IMR-90 (cell line): Measurements from ENCODE around the gene PCYOX1L. TPM values are rescaled to one million over a fixed set of nuclear protein-coding genes. Genes with fewer than 3 reads are reported as not detected.

Experiments
- ATAC-seq: fragments of 200-7000 bp; cut with Tn5 transposase; 2 replicates; pipeline ENCODE4 v1.9.1; 2020; ENCODE audit warnings: low read depth, mild to moderate bottlenecking, moderate library complexity
- BruUV-seq: library from RNA; stranded (reverse); fragments of 400-500 nt; replicated peaks from 2 replicates; lab custom pipeline; 2021; lab: Mats Ljungman, UMichigan
- CTCF ChIA-PET: fragments of 300-600 bp; formaldehyde crosslinking; extraction: SDS; loops from one replicate; lab custom pipeline; 2021; ENCODE audit warnings: antibody characterized with exemption; lab: Yijun Ruan, JAX
- POLR2A ChIA-PET: fragments of 300-600 bp; sonication (Branson Sonifier 250); formaldehyde crosslinking; loops from one replicate; lab custom pipeline; 2022; ENCODE audit warnings: antibody characterized with exemption; ENCODE audit not compliant: unreplicated experiment; lab: Charles Lee
- DNase-seq: peaks from one replicate; pipeline ENCODE4 v3.0.0; 2013
- H2AFZ ChIP-seq: replicated peaks from 2 replicates; pipeline ENCODE3; 2013; ENCODE audit warnings: low read length, mild to moderate bottlenecking; ENCODE audit not compliant: poor library complexity
- H2AK5ac ChIP-seq: 2 replicates; pipeline ENCODE4 v1.6.1; 2013; ENCODE audit warnings: low read depth, low read length, inconsistent platforms
- H2AK9ac ChIP-seq: replicated peaks from 2 replicates; pipeline ENCODE3; 2013; ENCODE audit warnings: mild to moderate bottlenecking, low read depth, low read length, moderate library complexity; ENCODE audit not compliant: poor library complexity
- H2BK120ac ChIP-seq: 2 replicates; pipeline ENCODE4 v1.6.1; 2013; ENCODE audit warnings: low read depth, low read length, inconsistent platforms
- H2BK15ac ChIP-seq: 3 replicates; pipeline ENCODE4 v1.6.1; 2013; ENCODE audit warnings: low read depth, low read length, inconsistent platforms
- H2BK20ac ChIP-seq: 2 replicates; pipeline ENCODE4 v1.6.1; 2013; ENCODE audit warnings: low read depth, mild to moderate bottlenecking, inconsistent platforms, low read length, moderate library complexity
- H2BK5ac ChIP-seq: 2 replicates; pipeline ENCODE4 v1.6.1; 2013; ENCODE audit warnings: mild to moderate bottlenecking, low read depth, low read length, inconsistent platforms; ENCODE audit not compliant: poor library complexity, severe bottlenecking
- H3K14ac ChIP-seq: replicated peaks from 2 replicates; pipeline ENCODE4 v1.6.1; 2013; ENCODE audit warnings: low read depth, low read length, inconsistent platforms
- H3K18ac ChIP-seq: 2 replicates; pipeline ENCODE4 v1.6.1; 2013; ENCODE audit warnings: low read depth, low read length, control low read depth
- H3K23ac ChIP-seq: 2 replicates; pipeline ENCODE4 v1.6.1; 2013; ENCODE audit warnings: low read depth, low read length, inconsistent platforms
- H3K27ac ChIP-seq: 2 replicates; pipeline ENCODE4 v1.5.1; 2013; ENCODE audit warnings: mild to moderate bottlenecking, control low read depth, low read length; ENCODE audit not compliant: insufficient read depth
- H3K27me3 ChIP-seq: 2 replicates; pipeline ENCODE4 v1.6.1; 2013; ENCODE audit warnings: low read length; ENCODE audit not compliant: control insufficient read depth, insufficient read depth
- H3K36me3 ChIP-seq: 2 replicates; pipeline ENCODE4 v1.6.1; 2013; ENCODE audit warnings: low read length, mixed read lengths; ENCODE audit not compliant: control insufficient read depth, insufficient read depth
- H3K4ac ChIP-seq: 2 replicates; pipeline ENCODE4 v1.6.1; 2013; ENCODE audit warnings: low read depth, low read length, inconsistent platforms
- H3K4me1 ChIP-seq: 2 replicates; pipeline ENCODE4 v1.6.1; 2013; ENCODE audit warnings: low read length, mixed read lengths; ENCODE audit not compliant: control insufficient read depth, insufficient read depth
- H3K4me2 ChIP-seq: 2 replicates; pipeline ENCODE4 v1.6.1; 2013; ENCODE audit warnings: low read depth, mild to moderate bottlenecking, control low read depth, low read length, moderate library complexity
- H3K4me3 ChIP-seq: 2 replicates; pipeline ENCODE4 v1.5.1; 2013; ENCODE audit warnings: low read depth, mild to moderate bottlenecking, control low read depth, low read length, moderate library complexity; ENCODE audit not compliant: insufficient read depth
- H3K56ac ChIP-seq: 2 replicates; pipeline ENCODE4 v1.6.1; 2013; ENCODE audit warnings: low read length, inconsistent platforms; ENCODE audit not compliant: insufficient read depth; ENCODE audit errors: extremely low read depth
- H3K79me1 ChIP-seq, 2 experiments: 2 replicates each; pipeline ENCODE4 v1.6.1; 2013; ENCODE audit warnings: low read length in 2 of 2, inconsistent platforms in 1 of 2, low read depth in 1 of 2
- H3K9ac ChIP-seq: 2 replicates; pipeline ENCODE4 v1.6.1; 2013; ENCODE audit warnings: low read depth, low read length, control low read depth
- H3K9me1 ChIP-seq: 2 replicates; pipeline ENCODE4 v1.6.1; 2013; ENCODE audit warnings: low read length, inconsistent platforms; ENCODE audit not compliant: insufficient read depth
- H3K9me3 ChIP-seq: 2 replicates; pipeline ENCODE4 v1.6.1; 2013; ENCODE audit warnings: low read length; ENCODE audit not compliant: control insufficient read depth, insufficient read depth
- H4K20me1 ChIP-seq: 2 replicates; pipeline ENCODE4 v1.6.1; 2013; ENCODE audit warnings: low read length, inconsistent platforms; ENCODE audit not compliant: insufficient read depth
- H4K5ac ChIP-seq: 2 replicates; pipeline ENCODE4 v1.6.1; 2013; ENCODE audit warnings: mild to moderate bottlenecking, low read depth, low read length, control low read depth
- H4K8ac ChIP-seq, 2 experiments: 2 replicates each; pipeline ENCODE4 v1.6.1; 2013; ENCODE audit warnings: low read depth in 2 of 2, low read length in 2 of 2, control low read depth in 1 of 2, inconsistent platforms in 1 of 2
- H4K91ac ChIP-seq: 2 replicates; pipeline ENCODE4 v1.6.1; 2013; ENCODE audit warnings: low read depth, low read length, inconsistent platforms; ENCODE audit not compliant: insufficient read depth
- RAD21 ChIP-seq: IDR thresholded peaks from 2 replicates; pipeline ENCODE4 v1.6.1; 2012; ENCODE audit warnings: low read length, improper control_type of control experiment
- WGBS, 2 experiments: methylation state at CpG; one replicate each; pipeline versions ENCODE4 v1.1.5 to v1.1.7; 2013; ENCODE audit warnings: missing lambda C conversion rate in 2 of 2; ENCODE audit not compliant: insufficient read length in 1 of 2; ENCODE audit errors: extremely low coverage in 2 of 2; 5-methylcytosine and 5-hydroxymethylcytosine counted together
- dilution Hi-C: fragments of 300-500 bp; cut with HindIII; formaldehyde crosslinking; loops from one replicate; pipeline ENCODE4 v1.14.3; 2018; ENCODE audit warnings: low sequenced_read_pairs; ENCODE audit not compliant: unreplicated experiment
- in situ Hi-C: fragments of 300-500 bp; cut with MboI; formaldehyde crosslinking; loops from 3 replicates; pipeline ENCODE4 v1.14.3; 2019; ENCODE audit warnings: low sequenced_read_pairs, inconsistent platforms, mixed read lengths
- intact Hi-C: fragments of 100-400 bp; cut with micrococcal nuclease; formaldehyde crosslinking; loops from 2 replicates; pipeline ENCODE4 v1.10.0; 2022
- polyA plus RNA-seq, 3 experiments: library from polyadenylated mRNA; depleted of rRNA; stranded (reverse); fragments of >200 nt; gene quantifications; 2 replicates each; pipeline ENCODE4 v1.2.3, GENCODE V29; 2012; ENCODE audit warnings: low replicate concordance in 1 of 3
- total RNA-seq: library from RNA; depleted of rRNA; stranded (reverse); fragments of >200 nt; gene quantifications from 2 replicates; pipeline ENCODE4 v1.2.3, GENCODE V29; 2012

PCYOX1L gene
- total and polyA plus RNA-seq, 2 of the 4 experiments (the other 2 are of a cell fraction), result 7.0 to 14.3 TPM

DNA sequence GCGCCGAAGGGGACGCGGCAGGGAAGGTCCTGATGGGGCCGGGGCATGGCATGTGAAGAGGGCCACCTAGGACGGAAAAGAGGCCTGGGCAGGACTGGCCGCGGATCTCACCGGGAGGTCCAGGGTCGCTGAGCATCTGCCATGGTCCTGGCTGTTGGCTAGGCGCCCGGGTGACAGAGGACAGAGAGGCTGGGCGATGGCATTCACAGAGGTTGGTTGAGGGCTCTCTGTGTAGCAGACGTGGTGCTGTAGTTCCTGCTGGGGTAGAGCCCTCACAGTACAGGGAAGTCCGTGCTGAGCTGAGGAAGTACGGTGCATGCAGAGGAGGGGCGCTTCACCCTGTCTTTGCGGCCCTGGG is 427 bp downstream of the PCYOX1L start:
- CTCF ChIA-PET, result interaction anchor here (0.7 to 1.9 kb wide), 3 partner anchors 9 to 95 kb away, joined by 3 to 14 read pairs (median 4); no protein-coding TSS in a partner anchor

More for the DNA sequence above, 427 bp downstream of the PCYOX1L start:
- H3K4ac ChIP-seq, result peak overlapping the region; percentile 22
- peak overlapping the region; percentile 15 to 88; a peak in 2 of 4 replicates for H4K8ac ChIP-seq
- H4K91ac ChIP-seq, result no peak overlapping the region
- dilution Hi-C loops (no loop called here), in situ Hi-C loops (no loop called here), intact Hi-C loops (no loop called here)
- POLR2A ChIA-PET, result interaction anchor here (1.1 to 1.2 kb wide), 2 partner anchors 12 to 51 kb away, joined by 3 to 6 read pairs; no protein-coding TSS in a partner anchor
- H3K14ac ChIP-seq, result peak overlapping the region; percentile 89
- 0 out of 2 replicates have a peak overlapping the region, but pooled peaks have one; percentile 2 for H4K5ac ChIP-seq
- H3K4me1 ChIP-seq, result no peaks in the 10 kb centered on the region
- peak overlapping the region; percentile 65 for H2AK9ac ChIP-seq
- H3K27me3 ChIP-seq, result no peaks in the 10 kb centered on the region
- H3K56ac ChIP-seq, result no peak overlapping the region
- H2BK120ac ChIP-seq, result peak overlapping the region; percentile 12; the same call in 1 of the 2 replicates
- peak; percentile 33 for ATAC-seq
- peaks cover 7% of the 10 kb centered on the region for H3K36me3 ChIP-seq
- H3K27ac ChIP-seq, result no peak overlapping the region; the same call in 1 of the 2 replicates
- H4K20me1 ChIP-seq, result no peaks in the 10 kb centered on the region
- peak overlapping the region; percentile 67 for H3K4me3 ChIP-seq
- H2BK20ac ChIP-seq, result no peak overlapping the region
- H3K18ac ChIP-seq, result no peak overlapping the region
- H2BK5ac ChIP-seq, result no peak overlapping the region
- WGBS, 2 experiments, result 4% methylated on average over 10 of the region's 18 CpGs; no CpG with 5 or more reads in 1 of the 2 experiments
- peak overlapping the region; percentile 98 for H2AFZ ChIP-seq
- no peaks in the 10 kb centered on the region for H3K9me3 ChIP-seq
- BruUV-seq, result no TSS peak
- H3K9me1 ChIP-seq, result peaks cover 3% of the 10 kb centered on the region
- peak overlapping the region; percentile 6; the same call in 1 of the 2 replicates for H2AK5ac ChIP-seq
- peak overlapping the region; percentile 47; the same call in 1 of the 2 replicates for H3K9ac ChIP-seq
- peak overlapping the region; percentile 91 for H3K4me2 ChIP-seq
- no peak for TF ChIP-seq RAD21
- H3K79me1 ChIP-seq, result peaks cover 0 to 14% of the 10 kb centered on the region in 2 experiments; a peak in 1 of 4 replicates
- H2BK15ac ChIP-seq, result no peak overlapping the region
- H3K23ac ChIP-seq, result peak overlapping the region; percentile 90
- DNase-seq, result no peak
